Large intestine (tissue), 3 donors: ENCODE data around the gene AGAP3. TPM values are rescaled to one million over a fixed set of nuclear protein-coding genes. Genes with fewer than 3 reads are reported as not detected.

ENCODE experiments used
- DNase-seq, 2 donors: peaks; one replicate each; pipeline versions ENCODE4 v3.0.0 to v3.0.0-alpha.2; 2013
- H3K27ac ChIP-seq: one replicate; pipeline ENCODE4 v1.5.1; 2013; ENCODE audit warnings: low read length
- H3K27me3 ChIP-seq: 2 replicates; pipeline ENCODE4 v1.6.1; 2013; ENCODE audit warnings: low read length; ENCODE audit not compliant: control insufficient read depth, insufficient read depth
- H3K36me3 ChIP-seq: 2 replicates; pipeline ENCODE4 v1.6.1; 2013; ENCODE audit warnings: low read length; ENCODE audit not compliant: control insufficient read depth, insufficient read depth
- H3K4me1 ChIP-seq: one replicate; pipeline ENCODE4 v1.6.1; 2013; ENCODE audit warnings: low read length; ENCODE audit not compliant: control insufficient read depth, insufficient read depth
- H3K4me3 ChIP-seq: one replicate; pipeline ENCODE4 v1.5.1; 2013; ENCODE audit warnings: low read length
- H3K9me3 ChIP-seq: one replicate; pipeline ENCODE4 v1.6.1; 2013; ENCODE audit warnings: mild to moderate bottlenecking, low read depth, low read length, moderate library complexity; ENCODE audit not compliant: control insufficient read depth
- WGBS: methylation state at CpG from one replicate; pipeline ENCODE4 v1.1.5; 2013; ENCODE audit warnings: low lambda C conversion rate; ENCODE audit not compliant: insufficient coverage; 5-methylcytosine and 5-hydroxymethylcytosine counted together
- polyA plus RNA-seq: library from polyadenylated mRNA; unstranded; fragments of 120-200 nt; gene quantifications from one replicate; pipeline ENCODE4 v1.2.1, GENCODE V29; 2013

The AGAP3 gene
- polyA plus RNA-seq, 1 donor: 58.0 TPM

- H3K4me3 ChIP-seq: no peak overlapping the region
- 97% methylated on average over 4 of the region's 7 CpGs for WGBS
- peaks cover 8% of the 10 kb centered on the region for H3K27me3 ChIP-seq
- H3K4me1 ChIP-seq: peaks cover 17% of the 10 kb centered on the region
- no peak overlapping the region for H3K27ac ChIP-seq
- peaks cover 44% of the 10 kb centered on the region for H3K36me3 ChIP-seq
- no peaks in the 10 kb centered on the region for H3K9me3 ChIP-seq
- no peak for DNase-seq
Measured at GRCh38 chr7:151144387-151144786, 58.1 kb downstream of the AGAP3 start.

DNA sequence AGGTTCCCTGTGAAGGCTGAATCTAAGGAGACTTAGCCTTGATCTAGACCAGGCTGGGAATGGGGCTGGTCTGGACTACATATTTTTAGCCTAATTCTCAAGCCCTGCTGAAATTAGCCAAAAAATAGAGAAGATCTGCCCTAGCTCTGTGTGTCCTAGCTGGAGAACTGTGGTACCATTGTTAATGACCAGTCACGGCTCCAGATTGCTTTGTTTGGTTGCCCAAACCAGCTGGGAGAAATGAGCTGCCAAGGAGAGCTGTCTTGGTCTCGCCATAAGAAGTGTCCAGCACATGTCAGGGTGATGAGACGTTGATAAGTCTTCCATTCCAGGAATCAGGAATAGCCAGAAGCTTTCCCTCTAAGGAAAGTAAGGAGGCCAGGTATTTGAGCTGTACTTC lies 60.5 kb downstream of the AGAP3 start:
- DNase-seq: no peak
- no peak overlapping the region for H3K4me3 ChIP-seq
- H3K9me3 ChIP-seq: no peaks in the 10 kb centered on the region
- peaks cover 15% of the 10 kb centered on the region for H3K4me1 ChIP-seq
- peaks cover 13% of the 10 kb centered on the region for H3K27me3 ChIP-seq
- peaks cover 30% of the 10 kb centered on the region for H3K36me3 ChIP-seq
- WGBS: no CpG with 5 or more reads among the region's 3 CpGs
- no peak overlapping the region for H3K27ac ChIP-seq

- Histone ChIP-seq H3K27ac (no peak overlapping the region), H3K9me3 (no peaks in the 10 kb centered on the region), H3K27me3 (peaks cover 13% of the 10 kb centered on the region), H3K4me3 (no peak overlapping the region), H3K4me1 (no peaks in the 10 kb centered on the region), H3K36me3 (peaks cover 13% of the 10 kb centered on the region)
- no peak for DNase-seq
- WGBS: 40% methylated on average over 1 of the region's 22 CpGs
Measured at GRCh38 chr7:151148319-151149259, 62.3 kb downstream of the AGAP3 start.

- Histone ChIP-seq H3K27ac (no peak overlapping the region), H3K27me3 (peaks cover 13% of the 10 kb centered on the region), H3K4me3 (no peak overlapping the region), H3K9me3 (no peaks in the 10 kb centered on the region), H3K4me1 (no peaks in the 10 kb centered on the region), H3K36me3 (no peaks in the 10 kb centered on the region)
- no peak for DNase-seq
- 17% methylated on average over 1 of the region's 3 CpGs for WGBS
Measured at GRCh38 chr7:151150388-151150787, 64.1 kb downstream of the AGAP3 start.

GRCh38 chr7:151152643-151153513 lies 66.6 kb downstream of the AGAP3 start:
- H3K9me3 ChIP-seq: no peaks in the 10 kb centered on the region
- H3K27ac ChIP-seq: no peak overlapping the region
- no peaks in the 10 kb centered on the region for H3K36me3 ChIP-seq
- WGBS: 37% methylated on average over 2 of the region's 6 CpGs
- peaks cover 22% of the 10 kb centered on the region for H3K27me3 ChIP-seq
- no peak for DNase-seq
- H3K4me1 ChIP-seq: no peaks in the 10 kb centered on the region
- no peak overlapping the region for H3K4me3 ChIP-seq

- Histone ChIP-seq H3K9me3 (no peaks in the 10 kb centered on the region), H3K4me3 (no peak overlapping the region), H3K27ac (no peak overlapping the region), H3K36me3 (no peaks in the 10 kb centered on the region), H3K4me1 (no peaks in the 10 kb centered on the region), H3K27me3 (peaks cover 24% of the 10 kb centered on the region)
- 83% methylated on average over 1 of the region's 7 CpGs for WGBS
- DNase-seq: no peak
Measured at GRCh38 chr7:151157645-151158329, 71.5 kb downstream of the AGAP3 start.

DNA sequence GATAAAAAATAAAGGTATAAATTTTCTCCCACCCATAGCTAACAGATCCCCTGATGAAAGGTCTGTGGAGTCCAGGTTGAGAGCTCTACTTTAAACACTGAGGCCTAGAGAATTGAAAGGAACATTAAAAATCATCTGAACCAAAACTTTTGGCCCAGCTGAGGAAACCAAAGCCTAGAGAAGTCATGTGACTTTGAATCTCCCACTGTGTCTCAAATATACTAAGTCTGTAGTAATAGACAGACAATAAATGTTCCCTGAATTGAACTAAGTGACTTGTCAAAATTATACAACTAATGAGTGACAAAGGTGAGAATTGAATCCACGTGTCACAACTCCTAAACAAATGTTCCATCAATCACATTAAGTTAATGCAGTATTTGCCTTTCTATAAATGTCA lies 75.5 kb downstream of the AGAP3 start:
- Histone ChIP-seq H3K36me3 (no peaks in the 10 kb centered on the region), H3K9me3 (no peaks in the 10 kb centered on the region), H3K27me3 (peaks cover 50% of the 10 kb centered on the region), H3K27ac (no peak overlapping the region), H3K4me1 (peaks cover 2% of the 10 kb centered on the region), H3K4me3 (no peak overlapping the region)
- no peak for DNase-seq
- no CpG with 5 or more reads among the region's 1 CpG for WGBS

DNA sequence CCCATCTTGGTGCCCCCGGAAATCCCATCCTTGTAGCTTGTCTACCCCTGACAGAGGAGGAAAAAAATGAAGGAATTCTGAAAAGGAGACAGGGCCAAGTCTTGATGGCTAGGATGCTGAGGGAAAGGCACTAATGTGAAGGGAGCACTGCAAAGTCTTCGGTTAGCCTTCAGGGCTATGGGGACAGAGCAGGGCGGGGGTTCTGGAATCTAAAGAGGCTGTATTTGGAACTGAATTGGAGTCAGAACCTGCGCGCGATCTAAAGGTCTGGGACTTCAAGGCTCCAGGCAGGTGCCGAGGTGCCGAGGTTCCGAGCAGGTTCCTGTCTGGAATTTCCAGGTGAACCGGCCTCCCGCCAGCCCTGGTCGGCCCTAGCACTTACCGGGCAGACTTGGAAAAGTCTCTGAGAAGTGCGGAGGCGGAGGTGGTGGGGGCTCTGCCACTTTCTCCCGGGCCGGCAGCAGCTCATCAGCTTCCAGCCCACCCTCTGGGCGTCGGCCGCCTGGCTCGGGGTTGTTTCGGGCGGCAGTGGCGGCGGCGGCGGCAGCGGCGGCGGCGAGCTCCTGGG lies 80.4 kb downstream of the AGAP3 start:
- H3K4me3 ChIP-seq: no peak overlapping the region
- peaks cover 3% of the 10 kb centered on the region for H3K4me1 ChIP-seq
- peak in 1 of 2 donors; percentile 32 for DNase-seq
- H3K9me3 ChIP-seq: no peaks in the 10 kb centered on the region
- H3K27ac ChIP-seq: no peak overlapping the region
- peaks cover 73% of the 10 kb centered on the region for H3K27me3 ChIP-seq
- H3K36me3 ChIP-seq: no peaks in the 10 kb centered on the region
- no CpG with 5 or more reads among the region's 31 CpGs for WGBS

DNA sequence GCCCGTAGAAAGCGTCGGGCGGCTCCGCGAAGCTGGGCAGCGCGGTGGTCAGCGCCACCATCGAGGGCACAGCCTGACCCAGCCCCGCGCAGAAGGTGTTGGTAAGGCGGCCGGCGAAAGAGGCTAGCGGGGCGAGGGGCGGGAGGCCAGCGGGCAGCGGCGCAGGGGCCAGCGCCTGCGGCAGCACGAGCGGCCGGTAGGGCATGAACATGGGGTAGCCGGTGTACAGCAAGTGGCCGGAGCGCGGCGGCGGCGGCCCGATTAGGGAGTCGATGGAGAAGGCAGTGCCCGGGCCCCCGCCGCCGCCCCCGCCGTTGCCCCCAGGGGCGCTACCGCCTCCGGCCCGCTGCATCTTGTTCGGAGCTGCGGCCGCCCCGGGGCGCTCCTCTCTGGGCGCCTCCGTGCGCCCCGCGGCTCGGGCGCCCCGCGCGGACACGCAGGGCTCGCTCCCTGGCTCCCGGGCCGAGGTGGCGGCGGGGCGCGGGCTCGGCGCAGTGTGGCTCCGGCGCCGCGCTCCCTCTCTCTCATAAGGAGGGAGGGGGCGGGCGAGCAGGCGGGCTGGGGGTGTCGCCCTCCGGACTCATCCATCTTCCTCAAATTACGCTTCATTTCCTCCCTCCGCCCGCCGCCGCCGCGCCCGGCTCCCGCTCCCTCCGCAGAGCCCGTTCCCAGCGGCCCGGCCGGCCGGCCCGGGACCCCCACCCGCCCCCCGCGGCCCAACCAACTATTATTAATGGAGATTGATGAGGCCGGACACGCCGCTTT lies 81.1 kb downstream of the AGAP3 start, which contains the start of gene GBX1:
GBX1 (minus strand) TSS at position 498 of the 765 bp plus-strand sequence; CDS start at position 352, 146 bp downstream.
- Histone ChIP-seq H3K36me3 (no peaks in the 10 kb centered on the region), H3K9me3 (no peaks in the 10 kb centered on the region), H3K4me1 (peaks cover 3% of the 10 kb centered on the region), H3K27me3 (peaks cover 73% of the 10 kb centered on the region), H3K4me3 (no peak within 1 kb of the TSS), H3K27ac (no peak within 1 kb of the TSS)
- no CpG with 5 or more reads among the region's 101 CpGs for WGBS
- DNase-seq: peak in 1 of 2 donors; percentile 22
